NCI-H2171 (cell line): ENCODE data around the gene MYH7B.

ENCODE experiments used
- DNase-seq: peaks from one replicate; lab custom pipeline; 2025; lab: John Stamatoyannopoulos, UW

Gene MYH7B

DNA sequence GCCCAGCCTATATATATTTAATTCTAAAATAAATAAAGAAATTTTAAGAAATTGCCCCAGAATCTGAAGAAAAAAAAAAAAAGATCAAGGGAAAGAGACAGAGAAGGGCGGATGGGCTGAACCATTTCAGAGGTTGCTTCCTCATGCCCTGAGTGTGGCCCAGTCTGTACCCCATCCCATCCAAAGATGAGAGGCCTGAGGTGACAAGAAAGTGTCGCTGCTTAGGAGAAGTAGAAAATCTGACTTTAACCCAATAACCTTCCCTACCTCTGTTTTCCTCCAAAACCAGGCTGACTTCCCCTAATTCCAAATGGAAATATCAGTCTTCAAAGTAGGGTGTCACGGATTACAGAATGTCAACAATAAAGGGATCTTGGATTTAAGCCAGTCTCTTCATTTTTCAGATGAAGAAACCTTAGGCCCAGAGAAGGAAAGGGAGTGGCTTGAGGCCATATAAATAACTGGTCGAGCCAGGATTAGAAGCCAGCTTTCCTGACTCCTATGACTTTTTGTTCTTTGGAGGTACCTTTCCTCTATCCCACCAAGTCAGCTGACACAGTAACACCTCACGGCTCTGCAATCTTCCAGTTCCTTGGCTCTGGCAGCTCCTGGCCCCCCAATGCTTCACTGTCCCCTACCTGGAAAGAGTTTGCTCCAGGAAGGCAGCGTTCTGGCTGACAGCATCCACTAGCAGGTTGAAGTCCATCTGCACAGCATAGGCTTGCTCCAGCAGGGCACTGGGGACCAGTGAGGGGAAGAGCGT lies 10.2 kb upstream of the MYH7B start:
- no peak for DNase-seq

DNA sequence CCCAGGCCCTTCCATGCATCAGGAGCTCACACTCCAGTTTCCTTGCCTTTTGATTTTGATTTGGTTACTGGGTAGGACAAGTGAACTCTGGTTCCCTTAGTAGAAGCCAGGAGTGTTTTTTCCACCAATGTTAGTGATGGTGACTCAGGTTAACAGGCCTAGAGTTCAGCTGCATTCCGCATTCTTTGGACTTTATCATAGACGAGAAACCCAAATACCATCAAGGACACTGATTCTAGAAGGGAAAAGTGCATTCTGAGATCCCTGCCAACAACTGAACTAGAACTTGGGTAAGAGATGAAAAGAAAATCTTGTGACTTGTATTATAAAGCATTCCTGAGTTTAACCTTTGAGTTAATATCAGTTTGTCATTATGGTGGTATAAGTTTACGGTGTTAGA lies 9.0 kb upstream of the MYH7B start:
- no peak for DNase-seq

DNA sequence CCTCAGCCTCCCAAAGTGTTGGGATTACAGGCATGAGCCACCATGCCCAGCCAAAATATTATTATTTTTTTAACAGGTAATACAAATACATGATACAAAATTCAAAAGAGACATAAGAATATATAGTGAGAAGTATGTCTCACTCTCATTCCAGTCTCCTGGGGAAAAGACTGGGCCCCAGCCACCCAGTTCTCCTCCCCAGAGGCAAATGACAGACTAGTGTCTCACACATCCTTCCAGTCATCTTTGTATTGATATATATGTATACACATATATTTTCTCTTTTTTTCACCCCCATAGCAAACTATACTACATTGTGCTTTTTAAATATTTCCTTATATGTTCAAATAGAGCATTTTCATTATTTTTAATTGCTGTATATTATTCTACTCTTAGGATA lies 8.3 kb upstream of the MYH7B start:
- DNase-seq, result no peak

DNA sequence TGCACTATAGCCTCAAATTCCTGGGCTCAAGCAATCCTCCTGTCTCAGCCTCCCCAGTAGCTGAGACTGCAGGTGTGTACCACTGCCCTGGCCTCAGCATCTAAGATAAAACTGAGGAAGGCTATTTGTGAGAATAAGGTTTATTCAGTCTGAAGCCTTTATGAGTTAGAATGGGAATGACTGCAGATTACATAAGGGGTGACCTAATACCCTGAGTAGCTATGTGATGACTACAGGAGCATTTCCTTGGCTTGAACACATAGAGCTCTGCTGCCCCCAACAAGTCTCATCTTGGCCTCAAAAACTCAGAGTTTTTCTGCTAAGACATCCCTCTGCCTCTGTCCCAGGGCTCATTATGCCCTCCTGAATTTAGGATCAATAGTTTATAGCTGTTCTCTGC lies 7.6 kb upstream of the MYH7B start:
- no peak for DNase-seq

DNA sequence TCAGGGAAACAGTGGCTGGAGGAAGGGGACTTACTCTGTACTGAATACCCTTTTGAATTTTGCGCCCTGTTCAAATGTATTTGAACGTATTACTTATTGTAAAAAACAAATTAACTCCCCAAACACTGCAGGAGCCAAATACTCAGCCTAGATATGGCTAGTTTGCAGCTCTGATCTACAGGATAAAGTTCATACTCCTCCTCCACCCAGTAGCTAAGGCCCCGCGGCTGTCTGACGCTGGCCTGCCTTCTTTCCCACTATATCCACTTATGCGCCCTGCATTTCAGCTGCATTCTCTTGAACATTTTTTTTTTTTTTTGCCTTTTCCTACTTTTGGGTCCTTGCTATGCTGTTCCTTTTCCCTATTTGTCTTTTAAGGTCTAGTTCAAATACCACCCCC lies 6.5 kb upstream of the MYH7B start:
- DNase-seq, result no peak

DNA sequence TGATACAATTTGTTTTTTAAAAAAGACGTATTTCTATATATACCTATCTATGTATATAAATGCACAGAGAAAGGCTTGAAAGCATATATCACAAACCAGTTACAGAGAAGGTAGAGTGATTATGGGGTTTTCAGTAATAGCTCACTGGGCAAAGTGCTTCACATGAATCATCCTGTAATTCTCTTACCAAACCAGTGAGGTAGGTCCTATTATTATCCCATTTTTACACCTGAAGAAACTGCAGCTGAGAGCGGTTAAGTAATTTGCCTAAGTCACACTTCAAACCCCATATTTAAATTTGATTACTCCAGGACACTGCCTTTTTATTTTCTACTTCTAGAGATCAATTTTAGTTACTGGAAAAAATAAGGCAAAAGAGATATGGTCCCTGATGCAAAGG lies 4.4 kb upstream of the MYH7B start:
- no peak for DNase-seq

DNA sequence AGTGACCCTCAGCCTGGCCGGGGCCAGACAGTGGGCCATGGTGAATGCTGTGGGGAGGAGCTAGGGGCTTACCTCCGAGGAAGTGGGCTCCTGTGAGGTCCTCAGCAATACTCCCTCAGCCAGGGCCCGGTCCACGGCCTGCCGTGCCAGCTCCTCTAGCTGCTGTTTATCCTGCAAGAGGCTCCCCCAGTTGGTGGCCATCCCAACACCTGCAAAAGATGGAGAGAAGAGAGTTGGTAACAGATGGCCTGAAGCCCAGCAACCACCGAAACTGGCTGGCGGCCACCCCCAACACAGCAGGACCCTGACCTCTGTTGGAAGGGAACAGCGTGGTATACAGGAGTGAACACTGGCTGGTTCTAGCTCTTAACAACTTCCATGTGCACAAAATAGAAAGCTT lies 4.0 kb upstream of the MYH7B start:
- no peak for DNase-seq

DNA sequence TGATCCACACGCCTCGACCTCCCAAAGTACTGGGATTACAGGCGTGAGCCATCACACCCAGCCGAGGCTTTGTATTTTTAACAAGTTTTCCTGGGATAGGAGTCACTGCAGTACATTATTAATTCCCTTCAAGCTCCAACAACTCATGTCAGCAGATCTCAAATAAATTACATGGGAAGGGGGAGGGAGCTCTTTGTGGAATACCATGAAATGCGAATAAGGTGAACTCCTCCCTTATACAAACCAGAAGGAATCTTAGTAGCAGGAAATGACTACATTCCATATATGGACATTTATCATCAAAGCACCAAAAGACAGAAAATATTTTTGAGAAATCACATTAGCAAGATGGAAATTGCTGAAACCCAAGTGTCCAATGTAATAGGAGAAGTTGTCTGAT lies 3.0 kb upstream of the MYH7B start:
- DNase-seq, result no peak

DNA sequence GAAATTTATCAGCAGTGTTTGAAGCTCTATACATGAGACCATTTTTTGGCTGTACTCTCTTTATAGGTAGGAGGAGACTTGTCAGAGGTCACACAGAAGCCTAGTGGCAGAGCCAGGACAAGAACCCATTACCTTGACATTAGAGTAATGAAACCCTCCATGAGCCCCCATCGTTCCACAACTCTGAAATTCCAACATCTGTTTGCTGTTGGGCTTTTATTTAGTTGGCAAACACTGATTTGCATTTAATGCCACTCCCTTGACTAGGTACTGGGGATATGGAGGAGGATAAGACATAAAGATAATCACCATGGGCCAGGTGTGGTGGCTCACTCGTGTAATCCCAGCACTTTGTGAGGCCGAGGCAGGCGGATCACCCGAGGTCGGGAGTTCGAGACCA lies 1.7 kb upstream of the MYH7B start:
- no peak for DNase-seq

DNA sequence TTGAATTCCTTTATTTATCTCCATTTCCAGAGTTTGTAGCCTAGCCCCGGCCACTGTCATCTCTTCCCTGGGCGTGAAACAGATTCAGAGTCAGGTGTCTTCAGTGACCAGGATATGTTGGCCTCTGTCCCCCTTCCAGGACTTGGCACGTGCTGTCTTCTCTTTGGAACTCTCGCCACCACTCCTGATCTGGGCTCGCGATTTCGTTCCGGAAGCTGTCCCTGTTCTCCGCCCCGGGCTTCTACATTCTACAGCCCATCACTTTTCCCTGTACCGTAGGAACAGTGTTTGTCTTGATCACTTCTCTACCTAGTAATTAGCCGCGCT lies 801 bp upstream of the MYH7B start:
- no peak for DNase-seq

DNA sequence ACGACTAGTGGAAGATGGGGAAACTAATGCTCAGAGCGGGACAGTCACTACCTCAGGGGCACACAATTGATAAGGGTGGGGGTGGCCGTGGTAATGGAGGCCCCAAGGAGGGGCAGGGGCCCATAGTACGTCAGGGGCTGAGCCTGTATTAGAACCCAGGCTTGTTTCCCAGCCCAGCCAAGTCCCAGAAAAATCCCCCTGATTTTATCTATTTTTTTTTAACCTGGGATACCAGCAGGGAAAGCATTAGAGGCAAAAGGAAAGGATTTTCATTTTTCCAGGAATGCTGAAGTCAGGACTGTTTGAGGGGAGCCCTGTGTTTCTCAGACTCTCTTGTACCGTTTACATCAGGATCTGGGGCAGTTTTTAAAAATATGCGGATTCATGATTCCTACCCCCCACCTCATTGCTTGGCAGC lies 382 bp downstream of the MYH7B start:
- no peak for DNase-seq

DNA sequence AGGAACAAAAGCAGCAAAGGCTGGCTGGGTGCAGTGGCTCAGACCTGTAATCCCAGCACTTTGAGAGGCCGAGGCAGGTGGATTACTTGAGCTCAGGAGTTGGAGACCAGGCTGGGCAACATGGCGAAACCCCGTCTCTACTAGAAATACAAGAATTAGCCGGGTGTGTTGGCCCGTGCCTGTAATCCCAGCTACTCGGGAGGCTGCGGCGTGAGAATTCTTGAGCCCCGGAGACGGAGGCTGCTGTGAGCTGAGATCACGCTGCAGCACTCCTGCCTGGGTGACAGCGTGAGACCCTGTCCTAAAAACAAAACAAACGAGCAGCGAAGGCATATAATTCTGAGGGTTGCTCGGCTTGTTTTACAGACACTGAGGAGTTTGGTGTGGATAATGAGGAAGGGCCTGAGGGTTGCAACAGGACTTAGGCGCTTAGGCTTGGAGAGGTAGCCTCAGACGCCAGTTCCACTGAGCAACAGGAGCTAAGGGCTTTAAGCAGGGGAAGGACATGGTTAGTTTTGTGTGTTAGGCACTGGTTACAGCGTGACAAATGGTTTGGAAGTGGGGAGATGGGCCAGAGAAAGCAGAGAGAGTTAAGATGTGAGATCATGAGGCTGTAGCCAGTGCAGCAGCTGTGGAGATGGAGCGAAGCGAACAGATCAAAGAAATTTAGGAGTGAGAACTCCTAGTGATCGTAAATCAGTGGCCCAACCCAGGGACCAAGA lies 1.2 kb downstream of the MYH7B start:
- no peak for DNase-seq

DNA sequence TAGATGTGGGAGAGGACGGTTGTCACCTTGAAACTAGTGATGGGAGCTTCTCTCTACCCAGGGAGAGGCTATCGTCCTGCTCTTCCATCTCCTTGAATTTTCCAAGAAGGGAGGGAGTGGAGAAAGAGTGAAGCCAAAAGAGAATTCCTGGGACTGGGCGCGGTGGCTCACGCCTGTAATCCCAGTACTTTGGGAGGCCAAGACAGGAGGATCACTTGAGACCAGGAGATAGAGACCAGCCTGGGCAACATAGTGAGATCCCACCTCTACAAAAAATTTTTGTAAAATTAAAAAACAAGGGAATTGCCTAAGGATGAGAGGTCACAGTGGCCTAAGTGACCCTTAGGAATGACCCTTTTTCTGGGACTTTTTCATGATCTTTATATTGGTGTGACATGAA lies 8.8 kb downstream of the MYH7B start:
- no peak for DNase-seq

DNA sequence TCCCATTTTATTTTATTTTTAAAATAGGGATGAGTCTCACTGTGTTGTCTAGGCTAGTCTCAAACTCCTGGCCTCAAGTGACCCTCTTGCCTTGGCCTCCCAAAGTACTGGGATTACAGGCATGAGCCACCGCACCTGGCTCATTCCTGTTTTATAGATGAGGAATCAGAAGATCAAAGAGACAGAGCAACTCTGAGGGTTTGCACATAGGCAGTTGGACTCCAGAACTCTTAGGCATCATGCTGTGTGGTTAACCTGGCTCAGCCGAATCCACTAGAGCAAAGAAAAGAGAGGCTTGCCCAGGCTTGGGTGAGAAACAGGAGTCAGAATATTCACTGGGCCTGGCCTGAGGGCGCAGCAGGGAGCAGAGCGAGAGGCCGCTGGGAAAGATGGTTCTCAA lies 9.4 kb downstream of the MYH7B start:
- DNase-seq, result no peak

DNA sequence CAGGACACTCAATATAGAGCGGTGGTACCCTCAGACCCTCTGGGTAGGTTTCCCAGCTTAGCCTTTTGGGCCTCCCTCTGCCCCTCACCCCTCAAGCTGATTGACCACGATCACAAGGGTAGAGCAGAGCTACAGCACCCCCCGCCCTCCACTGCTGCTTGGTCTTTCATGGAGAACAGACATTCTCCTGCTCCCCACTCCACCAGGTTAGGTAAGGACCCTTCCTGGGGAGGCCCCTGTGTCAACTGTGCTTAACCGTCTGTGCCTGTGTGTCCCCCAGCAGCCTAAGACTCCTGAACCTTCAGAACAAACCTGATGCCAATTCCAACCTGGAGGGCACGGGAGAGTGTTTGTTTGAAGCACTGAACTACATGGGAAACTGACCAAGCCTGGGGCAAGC lies 11.8 kb downstream of the MYH7B start:
- no peak for DNase-seq

DNA sequence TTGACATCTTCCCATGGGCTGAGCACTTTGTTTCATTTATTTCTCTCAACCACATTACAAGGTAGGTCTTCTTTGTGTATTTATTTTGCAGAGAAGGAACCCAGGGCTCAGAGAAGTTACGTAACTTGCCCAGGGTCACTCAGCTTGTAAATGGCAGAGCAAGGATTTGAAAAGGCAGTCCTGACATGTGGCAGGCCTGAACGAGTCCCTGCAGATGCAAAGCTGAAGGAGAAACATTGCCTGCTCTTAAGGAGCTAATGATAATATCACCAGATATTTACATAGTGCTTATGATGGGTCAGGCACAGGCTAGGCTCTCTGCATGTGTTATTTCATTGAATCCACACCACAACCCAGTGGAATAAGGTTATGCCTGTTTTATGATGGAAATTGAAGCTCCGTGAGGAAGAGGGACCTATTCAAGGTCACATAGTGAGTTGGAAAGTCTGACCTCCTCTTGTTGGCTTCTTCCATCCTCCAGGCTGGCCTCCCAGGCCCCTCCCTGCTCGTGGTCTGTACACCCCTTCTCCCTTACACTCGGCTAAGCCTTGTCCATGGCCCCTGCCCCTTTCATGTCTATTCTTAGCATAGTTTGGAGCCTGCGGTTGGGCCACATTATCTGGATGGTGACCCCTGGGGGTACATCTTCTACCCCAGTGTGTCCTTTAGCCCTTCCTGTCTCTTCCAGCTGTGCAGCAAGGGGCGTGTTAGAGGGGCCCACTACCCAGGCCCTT lies 12.5 kb downstream of the MYH7B start:
- no peak for DNase-seq

DNA sequence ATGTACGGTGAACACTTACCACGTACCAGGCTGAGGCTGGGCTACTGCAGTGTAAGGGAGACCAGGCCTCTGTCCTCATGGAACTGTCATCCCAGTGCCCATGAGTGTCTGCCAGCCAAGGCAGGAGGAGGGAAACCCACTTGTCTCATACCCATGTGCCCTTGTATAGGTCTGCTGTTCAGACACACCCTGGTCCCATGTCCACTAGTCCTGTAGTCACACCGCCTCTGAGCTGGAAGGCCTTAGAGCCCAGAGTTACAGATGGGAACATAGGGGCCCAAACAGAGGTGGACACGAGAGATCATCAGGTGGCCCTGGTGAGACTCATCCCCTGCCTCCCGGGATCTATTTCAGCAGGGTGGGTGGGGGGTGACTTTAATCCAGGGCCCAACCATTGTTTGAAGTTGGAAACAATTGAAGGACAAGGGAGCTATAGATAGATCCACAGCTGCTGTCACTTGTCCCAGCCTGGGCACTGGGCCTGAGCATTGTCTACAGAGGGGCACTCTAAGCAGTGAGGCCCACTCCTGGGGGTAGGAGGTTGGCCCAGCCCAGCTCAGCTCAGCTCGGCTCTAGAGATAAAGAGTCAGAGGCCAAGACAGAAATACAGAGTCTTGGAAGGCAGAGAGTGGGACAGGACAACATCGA lies 14.6 kb downstream of the MYH7B start:
- DNase-seq, result no peak

DNA sequence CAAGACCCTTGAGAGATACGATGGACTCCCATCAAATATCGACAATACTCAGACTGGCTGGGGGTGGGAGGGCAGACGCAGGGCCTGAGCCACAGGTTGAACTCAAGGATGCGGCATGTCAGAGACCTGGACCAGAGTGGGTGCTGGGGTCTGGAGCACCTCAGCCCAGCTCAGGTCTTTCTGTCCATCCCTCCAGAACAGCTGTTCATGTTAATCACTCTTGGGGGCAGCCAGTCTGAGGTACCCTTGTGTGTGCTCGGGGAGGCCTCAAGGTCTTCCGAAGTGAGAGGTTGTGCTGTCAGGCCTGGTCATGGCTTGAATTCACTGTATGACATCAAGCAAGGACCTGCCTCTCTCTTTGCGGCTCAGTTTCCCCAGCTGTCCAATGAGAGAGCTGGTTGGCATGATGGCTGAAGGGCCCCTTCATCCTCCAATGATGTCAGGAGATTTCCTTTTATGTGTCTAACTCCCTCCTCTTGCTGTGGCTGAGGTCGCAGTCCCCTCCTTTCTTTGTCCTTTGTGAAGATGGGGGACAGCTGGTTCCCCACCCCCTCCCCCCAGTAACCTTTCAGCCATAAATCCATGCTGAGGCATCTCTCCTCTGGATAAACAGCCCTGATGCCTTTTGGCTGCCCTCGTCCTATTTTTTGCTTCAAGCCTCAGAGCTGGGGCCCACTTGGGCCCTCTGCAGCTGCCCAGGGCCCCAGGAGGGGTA lies 15.3 kb downstream of the MYH7B start:
- DNase-seq, result no peak

DNA sequence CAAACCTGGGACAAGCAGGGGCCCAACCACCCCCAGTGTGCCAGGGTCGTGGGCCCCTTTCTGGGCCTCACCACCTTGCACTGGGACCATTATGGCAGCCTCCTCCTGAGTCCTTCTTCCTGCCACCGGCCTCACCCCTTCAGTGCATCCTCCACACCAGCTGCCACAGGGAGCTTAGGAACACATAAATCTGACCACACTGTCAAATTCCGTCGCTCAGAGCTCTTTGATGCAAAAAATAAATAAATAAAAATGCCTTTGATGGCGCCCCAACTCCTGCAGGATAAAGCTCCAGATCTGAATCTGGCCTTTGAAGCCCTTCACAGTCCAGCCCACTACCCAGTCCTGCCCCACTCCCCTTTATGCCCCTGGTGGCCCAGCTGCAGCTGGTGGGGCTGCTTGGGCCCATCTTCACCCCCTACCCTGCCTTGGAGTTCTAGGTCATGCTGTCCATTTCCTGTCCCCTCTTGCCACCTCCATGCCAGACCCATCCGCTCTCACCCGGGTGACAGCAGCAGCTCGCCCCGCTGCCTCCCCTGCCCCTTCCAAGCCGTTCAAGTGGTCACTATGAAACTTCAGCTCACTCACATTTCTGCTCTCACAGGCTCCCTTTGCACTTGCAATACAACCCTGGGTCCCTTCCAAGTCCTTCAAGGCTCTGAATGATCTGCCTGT lies 16.0 kb downstream of the MYH7B start:
- DNase-seq, result no peak

DNA sequence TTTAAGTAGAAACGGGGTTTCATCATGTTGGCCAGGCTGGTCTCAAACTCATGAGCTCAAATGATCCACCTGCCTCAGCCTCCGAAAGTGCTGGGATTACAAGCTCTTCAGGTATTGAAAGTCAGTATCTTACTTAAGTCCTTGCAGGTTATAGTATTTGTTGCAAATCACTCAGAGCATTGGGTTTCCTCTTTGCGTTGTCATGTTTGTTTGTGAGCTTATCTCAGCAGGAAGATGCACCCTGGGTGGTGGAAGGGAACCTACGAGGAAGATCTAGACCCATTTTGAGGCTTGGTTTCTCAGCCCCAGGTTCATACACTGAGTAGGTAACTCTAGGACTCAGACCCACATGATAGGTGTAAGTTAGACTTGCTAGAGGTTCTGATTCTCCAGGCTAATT lies 18.6 kb downstream of the MYH7B start:
- DNase-seq, result no peak

DNA sequence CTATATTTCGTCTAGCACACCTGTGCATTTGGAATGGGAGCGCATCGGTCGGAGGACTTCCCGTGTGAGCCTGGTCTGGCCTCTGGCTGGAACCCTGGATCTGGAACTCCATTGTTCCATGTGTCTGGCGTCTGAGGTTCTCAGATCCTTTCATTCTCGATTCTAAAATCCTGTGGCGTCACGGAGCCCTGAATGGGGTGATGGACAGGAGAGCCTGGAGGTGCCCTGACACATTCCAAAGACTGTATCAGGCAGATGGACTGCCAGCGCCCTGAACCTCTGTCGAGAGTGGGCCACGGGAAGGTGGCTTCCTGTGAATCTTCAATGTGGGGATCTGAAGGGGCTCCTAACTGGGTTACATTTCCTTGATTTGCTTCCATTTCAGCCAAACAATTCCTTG lies 20.6 kb downstream of the MYH7B start:
- no peak for DNase-seq
